ENCODE measurements around the gene ADGRG2. TPM values are rescaled to one million over a fixed set of nuclear protein-coding genes. Genes with fewer than 3 reads are reported as not detected.
A peak's percentile ranks its signal among the peaks of the same experiment; 100 is the strongest.

The ADGRG2 gene
- total RNA-seq: 1 to 10 TPM; 1.3 to 3.8 (median 2.0) TPM

DNA sequence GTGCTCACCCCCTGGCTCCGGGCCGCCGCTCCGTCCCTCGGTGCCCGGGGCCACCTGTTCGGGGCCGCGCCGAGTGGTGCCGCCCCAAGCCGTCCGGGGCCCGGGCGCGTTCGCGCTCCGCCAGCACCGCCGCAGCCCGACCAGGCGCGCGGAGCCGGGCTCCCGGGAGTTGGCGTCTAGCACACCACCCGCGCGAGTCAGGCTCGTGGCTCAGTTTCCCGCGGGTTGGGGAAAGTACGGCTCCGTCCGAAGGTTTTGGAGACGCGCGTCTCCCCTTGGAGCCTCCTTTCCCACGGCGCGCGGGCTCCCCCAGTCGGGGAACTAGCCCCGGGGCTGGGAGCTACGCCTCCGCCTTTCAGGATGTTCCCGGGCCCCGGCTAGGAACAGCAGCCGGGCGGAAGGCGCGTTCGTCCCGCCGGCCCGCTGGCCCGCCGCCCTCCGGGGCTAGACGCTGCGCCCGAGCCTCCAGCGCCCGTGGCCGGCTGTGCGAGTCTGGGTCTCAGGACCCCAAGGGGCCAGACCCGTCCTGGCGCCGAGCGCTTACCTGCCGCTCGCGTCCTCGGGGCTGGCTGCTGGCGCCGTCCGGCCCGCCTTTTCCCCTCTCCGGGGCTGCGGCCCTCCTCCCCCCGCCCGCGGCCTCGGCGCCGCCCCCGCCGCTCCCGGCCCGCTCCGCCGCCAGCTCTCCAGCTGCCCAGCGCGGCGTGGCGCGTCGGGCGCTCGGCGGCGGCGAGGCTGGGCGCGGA is at the start of gene ADGRG2:
Gene ADGRG2 (minus strand): TSS at position 571 of the 743 bp plus-strand sequence. CDS start 53,634 bp downstream, outside the sequence.
- Histone ChIP-seq H3K27me3 (peaks cover 23% of the 10 kb centered on the region), H3K36me3 (no peaks in the 10 kb centered on the region), H3K4me3 (peak within 1 kb of the TSS; percentile 36 to 55), H3K9me3 (no peaks in the 10 kb centered on the region), H3K27ac (peak within 1 kb of the TSS in 1 of 4 donors; percentile 51), H3K4me1 (peaks cover 0 to 11% (median 0%) of the 10 kb centered on the region in 3 donors)
- WGBS, 2 donors (ENCODE audit: low coverage in 1 of 2): no CpG with 5 or more reads among the region's 107 CpGs
- TF ChIP-seq CTCF (IDR thresholded peaks at IDR 0.05) (peak in 1 of 4 experiments; percentile 28), POLR2AphosphoS5 (IDR thresholded peaks at IDR 0.05) (no peak)
- peak; percentile 64 for ATAC-seq

DNA sequence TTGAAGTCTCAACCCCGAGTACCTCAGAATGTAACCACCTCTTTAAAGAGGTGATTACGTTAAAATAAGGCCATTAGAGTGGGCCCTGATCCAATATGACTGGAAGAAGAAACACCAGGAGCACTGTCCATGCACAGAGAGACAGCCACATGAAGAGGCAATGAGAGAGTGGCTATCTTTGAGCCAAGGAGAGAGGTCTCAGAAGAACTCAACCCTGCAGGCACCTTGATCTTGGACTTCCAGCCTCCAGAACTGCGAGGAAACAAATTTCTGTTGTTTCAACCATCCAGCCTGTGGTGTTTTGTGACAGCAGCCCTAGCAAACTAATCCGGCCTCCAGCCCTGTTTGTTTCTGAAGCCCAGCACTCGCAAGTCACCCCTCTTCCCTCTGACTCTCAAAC is 46.3 kb upstream of the ADGRG2 start:
- WGBS, 2 donors (ENCODE audit: low coverage in 1 of 2): 68 to 86% methylated on average over 2 of the region's 5 CpGs

GRCh38 chrX:19162851-19163250 is 40.6 kb upstream of the ADGRG2 start:
- Histone ChIP-seq H3K27me3 (no peaks in the 10 kb centered on the region), H3K4me3 (no peak overlapping the region), H3K4me1 (no peaks in the 10 kb centered on the region), H3K9me3 (no peaks in the 10 kb centered on the region), H3K27ac (no peak overlapping the region), H3K36me3 (no peaks in the 10 kb centered on the region)
- 17 to 48% methylated on average over 1 to 4 of the region's 8 CpGs for WGBS, 2 donors (ENCODE audit: low coverage in 1 of 2)
- no peak for ATAC-seq
- no peak for TF ChIP-seq EP300 (IDR thresholded peaks at IDR 0.05)
- TF ChIP-seq POLR2A (IDR thresholded peaks at IDR 0.05): no peak
- TF ChIP-seq POLR2AphosphoS5 (IDR thresholded peaks at IDR 0.05): no peak
- no peak for TF ChIP-seq CTCF (IDR thresholded peaks at IDR 0.05)

More for the DNA sequence above, 46.3 kb upstream of the ADGRG2 start:
- H3K4me1 ChIP-seq: no peaks in the 10 kb centered on the region
- H3K9me3 ChIP-seq: no peaks in the 10 kb centered on the region
- TF ChIP-seq POLR2A (IDR thresholded peaks at IDR 0.05): no peak
- TF ChIP-seq CTCF (IDR thresholded peaks at IDR 0.05): no peak
- TF ChIP-seq EP300 (IDR thresholded peaks at IDR 0.05): no peak
- no peak for TF ChIP-seq POLR2AphosphoS5 (IDR thresholded peaks at IDR 0.05)
- ATAC-seq: no peak
- no peak overlapping the region for H3K27ac ChIP-seq
- no peaks in the 10 kb centered on the region for H3K36me3 ChIP-seq
- no peak overlapping the region for H3K4me3 ChIP-seq
- no peaks in the 10 kb centered on the region for H3K27me3 ChIP-seq

DNA sequence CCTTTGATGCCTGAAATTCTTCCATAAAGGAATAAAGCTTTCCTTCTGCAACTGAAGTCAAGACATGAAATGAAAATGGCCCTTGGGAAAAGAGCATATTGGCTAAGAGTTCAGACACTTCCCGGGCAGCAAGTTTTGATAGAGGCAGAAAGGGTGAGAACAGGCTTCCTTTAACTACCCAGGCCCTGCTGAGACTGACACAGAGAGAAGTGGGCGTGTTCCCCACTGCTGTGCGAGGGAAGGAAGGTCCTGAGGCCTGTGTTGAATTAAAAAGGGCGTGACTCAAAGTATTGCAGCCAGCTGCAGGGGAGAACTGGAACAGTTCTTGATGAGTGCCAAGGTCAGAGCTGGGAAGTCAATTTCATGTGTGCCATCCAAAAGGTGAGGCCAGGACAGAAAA is 33.9 kb upstream of the ADGRG2 start:
- Histone ChIP-seq H3K27me3 (no peaks in the 10 kb centered on the region), H3K4me3 (no peak overlapping the region), H3K4me1 (no peaks in the 10 kb centered on the region), H3K27ac (no peak overlapping the region), H3K9me3 (no peaks in the 10 kb centered on the region), H3K36me3 (no peaks in the 10 kb centered on the region)
- TF ChIP-seq EP300 (IDR thresholded peaks at IDR 0.05): no peak
- no peak for TF ChIP-seq POLR2AphosphoS5 (IDR thresholded peaks at IDR 0.05)
- TF ChIP-seq POLR2A (IDR thresholded peaks at IDR 0.05): no peak
- no peak for TF ChIP-seq CTCF (IDR thresholded peaks at IDR 0.05)
- ATAC-seq: no peak
- WGBS, 2 donors (ENCODE audit: low coverage in 1 of 2): 64 to 71% methylated on average over 1 to 3 of the region's 4 CpGs

DNA sequence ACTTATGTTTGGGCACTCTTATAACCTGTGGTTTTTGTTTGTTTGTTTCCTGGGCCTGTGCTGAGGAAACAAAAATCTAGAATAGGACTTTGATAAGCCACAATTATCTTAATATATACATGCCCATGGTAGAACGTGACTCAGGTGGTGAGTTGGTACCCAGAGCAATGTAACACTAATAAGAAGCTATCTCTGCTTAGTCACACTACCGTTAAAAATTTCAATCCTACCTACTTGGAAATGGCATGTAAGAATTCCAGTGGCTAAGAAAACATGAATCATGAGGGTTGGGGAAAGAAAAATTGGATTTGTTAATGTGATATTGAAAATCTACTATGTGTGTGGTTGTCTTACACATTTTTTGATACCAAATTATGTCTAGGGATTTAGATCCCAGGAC is 30.5 kb upstream of the ADGRG2 start:
- TF ChIP-seq CTCF (IDR thresholded peaks at IDR 0.05) (no peak), POLR2AphosphoS5 (IDR thresholded peaks at IDR 0.05) (no peak), EP300 (IDR thresholded peaks at IDR 0.05) (no peak), POLR2A (IDR thresholded peaks at IDR 0.05) (no peak)
- Histone ChIP-seq H3K4me3 (no peak overlapping the region), H3K36me3 (no peaks in the 10 kb centered on the region), H3K27ac (no peak overlapping the region), H3K27me3 (no peaks in the 10 kb centered on the region), H3K9me3 (no peaks in the 10 kb centered on the region), H3K4me1 (no peaks in the 10 kb centered on the region)
- ATAC-seq: no peak
- 75% methylated on average over 2 of the region's 2 CpGs; no CpG with 5 or more reads in 1 of the 2 donors for WGBS, 2 donors (ENCODE audit: low coverage in 1 of 2)

Data from gastroesophageal sphincter (tissue), 4 donors.